Keratinocyte (primary cell): ENCODE results near the gene BOLA1. TPM values are rescaled to one million over a fixed set of nuclear protein-coding genes. Genes with fewer than 3 reads are reported as not detected.
"Not testable (repeated sequence)": the region's sequence is repeated elsewhere in the genome, so short reads cannot be mapped to it uniquely, and the experiment has no call there.

Source experiments
- DNase-seq: peaks from one replicate; pipeline ENCODE4 v3.0.0-alpha.2; 2011; ENCODE audit warnings: low read depth, missing footprints, low spot score
- FAIRE-seq: peaks from 2 replicates; lab custom pipeline; 2011; peaks lifted over from hg19 to GRCh38; lab: Jason Lieb, UNC
- H2AFZ ChIP-seq: 2 replicates; pipeline ENCODE4 v1.6.0; 2012; ENCODE audit warnings: low read length, control low read depth, inconsistent platforms; ENCODE audit not compliant: control insufficient read depth
- H3K27ac ChIP-seq: 2 replicates; pipeline ENCODE4 v1.5.1; 2011; ENCODE audit warnings: low read length; ENCODE audit not compliant: control insufficient read depth, insufficient read depth
- H3K27me3 ChIP-seq: 3 replicates; pipeline ENCODE4 v1.6.0; 2011; ENCODE audit warnings: low read length; ENCODE audit not compliant: control insufficient read depth, insufficient read depth; ENCODE audit errors: extremely low read depth
- H3K36me3 ChIP-seq, 2 experiments: 2 replicates in 1 of 2; 3 replicates in 1 of 2; pipeline ENCODE4 v1.5.1; 2011; ENCODE audit warnings: low read length in 2 of 2, mild to moderate bottlenecking in 1 of 2; ENCODE audit not compliant: control insufficient read depth in 2 of 2, insufficient read depth in 2 of 2; ENCODE audit errors: extremely low read depth in 1 of 2
- H3K4me1 ChIP-seq: 3 replicates; pipeline ENCODE4 v1.5.1; 2011; ENCODE audit warnings: low read length; ENCODE audit not compliant: control insufficient read depth, insufficient read depth; ENCODE audit errors: extremely low read depth
- H3K4me2 ChIP-seq: 3 replicates; pipeline ENCODE4 v1.6.0; 2011; ENCODE audit warnings: low read depth, low read length; ENCODE audit not compliant: control insufficient read depth, insufficient read depth; ENCODE audit errors: extremely low read depth
- H3K4me3 ChIP-seq, 3 experiments: fragments of 200-600 bp in 1 of 3; sonication (generic) in 1 of 3; 2 replicates in 2 of 3; 3 replicates in 1 of 3; pipeline ENCODE4 v1.5.1; 2011 to 2016; ENCODE audit warnings: low read length in 3 of 3, mild to moderate bottlenecking in 3 of 3, control low read depth in 2 of 3, inconsistent platforms in 1 of 3, low read depth in 1 of 3, mixed read lengths in 1 of 3, mixed run types in 1 of 3, moderate library complexity in 1 of 3; ENCODE audit not compliant: control insufficient read depth in 2 of 3, insufficient read depth in 2 of 3; ENCODE audit errors: extremely low read depth in 1 of 3
- H3K79me2 ChIP-seq: 2 replicates; pipeline ENCODE4 v1.6.0; 2012; ENCODE audit warnings: low read length; ENCODE audit not compliant: control insufficient read depth, insufficient read depth
- H3K9ac ChIP-seq: 3 replicates; pipeline ENCODE4 v1.6.0; 2011; ENCODE audit warnings: low read length; ENCODE audit not compliant: control insufficient read depth, insufficient read depth; ENCODE audit errors: extremely low read depth
- H3K9me1 ChIP-seq: 3 replicates; pipeline ENCODE4 v1.6.0; 2011; ENCODE audit warnings: low read length; ENCODE audit not compliant: control insufficient read depth, insufficient read depth; ENCODE audit errors: extremely low read depth
- H3K9me3 ChIP-seq: 2 replicates; pipeline ENCODE4 v1.5.1; 2012; ENCODE audit warnings: low read depth, low read length; ENCODE audit not compliant: control insufficient read depth
- H4K20me1 ChIP-seq: 3 replicates; pipeline ENCODE4 v1.6.0; 2011; ENCODE audit warnings: low read length; ENCODE audit not compliant: control insufficient read depth, insufficient read depth; ENCODE audit errors: extremely low read depth
- CTCF ChIP-seq, 3 experiments: IDR thresholded peaks in 1 of 3; conservative IDR thresholded peaks in 1 of 3; optimal IDR thresholded peaks in 1 of 3; 2 replicates in 2 of 3; 3 replicates in 1 of 3; pipeline versions ENCODE3 to v1.5.1; 2011; ENCODE audit warnings: low read length in 3 of 3, mild to moderate bottlenecking in 3 of 3, moderate library complexity in 2 of 3, control low read depth in 1 of 3, inconsistent platforms in 1 of 3; ENCODE audit not compliant: insufficient read depth in 2 of 3; ENCODE audit errors: extremely low read depth in 1 of 3
- EZH2 ChIP-seq: IDR thresholded peaks from one replicate; pipeline ENCODE4 v1.6.1; 2012; ENCODE audit warnings: inconsistent platforms, mild to moderate bottlenecking, low read length, moderate library complexity
- dilution Hi-C: fragments of 300-500 bp; cut with MboI; formaldehyde crosslinking; loops from one replicate; pipeline ENCODE4 v1.7.0; 2020; ENCODE audit warnings: low sequenced_read_pairs; ENCODE audit not compliant: extremely low pct_ligation_motif_present
- polyA minus RNA-seq, 3 experiments: library from RNA; depleted of rRNA, polyadenylated mRNA; stranded (reverse); fragments of >200 nt; gene quantifications; 1 replicate in 1 of 3; 2 replicates in 1 of 3; 3 replicates in 1 of 3; pipeline ENCODE4 v1.2.3, GENCODE V29; 2011
- polyA plus RNA-seq, 5 experiments: library from polyadenylated mRNA; depleted of rRNA in 3 of 5; stranded (reverse) in 3 of 5; stranded (forward) in 1 of 5; unstranded in 1 of 5; fragments of >200 nt; gene quantifications; 1 replicate in 1 of 5; 2 replicates in 3 of 5; 3 replicates in 1 of 5; pipeline versions ENCODE4 v1.2.1 to v1.2.3, GENCODE V29; 2011 to 2012; ENCODE audit warnings: missing spikeins in 2 of 5, low read depth in 1 of 5, low replicate concordance in 1 of 5

The BOLA1 gene
- polyA plus RNA-seq (9.5 to 15.4 TPM (median 13.8 TPM) in 3 replicates), polyA minus RNA-seq (1.9 to 2.2 TPM in 2 of 3 replicates, not detected in the other)
- 8.4 TPM for polyA plus RNA-seq (2011; ENCODE audit: low read depth)
- polyA plus RNA-seq (2011; cell fraction: cytosol; rRNA removed) = 8.7 and 15.9 TPM in 2 replicates
- 10.7 and 13.0 TPM in 2 replicates for polyA plus RNA-seq (2011; cell fraction: nucleus; rRNA removed)
- 9.5 and 17.6 TPM in 2 replicates for polyA plus RNA-seq (2012; ENCODE audit: low replicate concordance)
- 5.0 TPM for polyA minus RNA-seq (2011; cell fraction: cytosol; rRNA and poly(A)+ RNA removed)
- 2.6 and 3.3 TPM in 2 replicates for polyA minus RNA-seq (2011; cell fraction: nucleus; rRNA and poly(A)+ RNA removed)

DNA sequence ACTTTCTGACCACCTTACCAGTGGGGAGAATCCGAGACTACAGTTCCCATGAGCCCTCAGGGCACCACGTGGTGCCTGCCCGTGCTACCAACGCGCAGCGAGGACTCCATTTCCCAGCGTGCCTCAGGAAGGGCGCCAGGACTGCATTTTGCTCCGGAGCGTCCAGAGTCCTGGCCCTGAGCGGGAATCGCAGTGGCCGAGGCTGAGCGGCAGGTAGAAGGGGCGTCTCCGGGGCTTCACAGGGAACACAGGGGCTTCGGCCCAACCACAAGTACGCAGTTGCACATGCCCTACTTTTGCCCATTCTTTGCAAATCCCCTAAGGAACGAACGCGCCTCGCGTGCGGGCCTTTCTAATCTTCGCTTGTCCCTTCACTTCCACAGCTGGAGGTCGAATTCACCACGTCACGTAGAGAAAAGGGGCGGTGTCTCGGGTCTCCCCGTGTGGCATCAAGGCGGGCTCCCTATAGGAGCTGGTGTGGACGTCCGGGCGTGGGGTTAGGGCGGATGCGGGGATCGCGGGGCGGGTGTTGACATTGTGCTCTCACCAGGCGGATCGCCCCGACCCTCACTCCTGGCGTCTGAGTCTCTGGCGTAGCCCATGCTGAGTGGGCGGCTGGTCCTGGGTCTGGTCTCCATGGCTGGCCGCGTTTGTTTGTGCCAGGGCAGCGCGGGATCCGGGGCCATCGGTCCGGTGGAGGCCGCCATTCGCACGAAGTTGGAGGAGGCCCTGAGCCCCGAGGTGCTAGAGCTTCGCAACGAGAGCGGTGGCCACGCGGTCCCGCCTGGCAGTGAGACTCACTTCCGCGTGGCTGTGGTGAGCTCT, at the start of gene BOLA1:
BOLA1 (plus strand) TSS at position 109 of the 825 bp plus-strand sequence; CDS start at position 601, 492 bp downstream.
- Histone ChIP-seq H3K27ac (peak within 1 kb of the TSS; percentile 50), H3K9ac (peak within 1 kb of the TSS; percentile 63), H4K20me1 (no peaks in the 10 kb centered on the region), H3K79me2 (no peaks in the 10 kb centered on the region), H2AFZ (peak within 1 kb of the TSS; percentile 67), H3K36me3 (no peaks in the 10 kb centered on the region), H3K4me3 (peak within 1 kb of the TSS; percentile 42 to 61 (median 50)), H3K9me1 (no peaks in the 10 kb centered on the region), H3K27me3 (no peaks in the 10 kb centered on the region), H3K4me1 (peaks cover 9% of the 10 kb centered on the region), H3K9me3 (no peaks in the 10 kb centered on the region), H3K4me2 (peak within 1 kb of the TSS; percentile 70)
- DNase-seq (no peak), FAIRE-seq (peak; percentile 73)
- TF ChIP-seq EZH2 = no peak
- no peak for TF ChIP-seq CTCF (optimal IDR thresholded peaks at IDR 0.05 in 1 of 3, IDR thresholded peaks at IDR 0.05 in 1 of 3, conservative IDR thresholded peaks at IDR 0.05 in 1 of 3; ENCODE audit: extremely low read depth in 1 of 3, insufficient read depth in 2 of 3, low read length in 3 of 3)
- dilution Hi-C loops = no loop called here

DNA sequence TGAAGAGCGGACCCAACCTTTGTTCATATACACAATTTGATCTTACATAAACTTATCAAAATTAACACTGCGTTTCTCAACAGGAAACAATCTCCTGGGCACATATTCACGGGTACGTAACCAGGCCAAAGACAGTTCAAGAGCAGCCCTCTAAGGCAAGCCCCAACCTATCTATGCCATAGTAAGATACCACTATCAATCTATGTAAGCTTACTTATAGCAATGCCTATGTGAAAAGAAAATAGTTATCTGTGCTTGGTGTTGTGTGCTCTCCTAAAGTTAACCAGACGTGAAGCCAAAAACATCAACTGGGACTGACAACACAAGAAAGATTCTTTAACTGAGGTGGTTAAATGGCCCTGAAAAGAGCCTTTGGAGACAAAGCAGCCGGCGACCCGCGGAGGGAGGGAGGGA, 49.4 kb upstream of the BOLA1 start:
- H3K4me3 ChIP-seq = peak overlapping the region; percentile 45 to 61 (median 53)
- peak overlapping the region; percentile 73 for H3K9ac ChIP-seq
- no peaks in the 10 kb centered on the region for H3K9me3 ChIP-seq
- FAIRE-seq (no peak), DNase-seq (no peak)
- H3K27me3 ChIP-seq = no peaks in the 10 kb centered on the region
- peak overlapping the region; percentile 73 for H3K27ac ChIP-seq
- H4K20me1 ChIP-seq = peaks cover 4% of the 10 kb centered on the region
- peaks cover 41% of the 10 kb centered on the region for H3K79me2 ChIP-seq
- no peak overlapping the region for H2AFZ ChIP-seq
- peaks cover 31% of the 10 kb centered on the region for H3K4me1 ChIP-seq
- H3K36me3 ChIP-seq = peaks cover 0 to 1% of the 10 kb centered on the region in 2 experiments
- peak overlapping the region; percentile 92 for H3K4me2 ChIP-seq
- dilution Hi-C loops = no loop called here
- no peak for TF ChIP-seq EZH2
- TF ChIP-seq CTCF (optimal IDR thresholded peaks at IDR 0.05 in 1 of 3, IDR thresholded peaks at IDR 0.05 in 1 of 3, conservative IDR thresholded peaks at IDR 0.05 in 1 of 3; ENCODE audit: extremely low read depth in 1 of 3, insufficient read depth in 2 of 3, low read length in 3 of 3) = no peak
- H3K9me1 ChIP-seq = peaks cover 2% of the 10 kb centered on the region

DNA sequence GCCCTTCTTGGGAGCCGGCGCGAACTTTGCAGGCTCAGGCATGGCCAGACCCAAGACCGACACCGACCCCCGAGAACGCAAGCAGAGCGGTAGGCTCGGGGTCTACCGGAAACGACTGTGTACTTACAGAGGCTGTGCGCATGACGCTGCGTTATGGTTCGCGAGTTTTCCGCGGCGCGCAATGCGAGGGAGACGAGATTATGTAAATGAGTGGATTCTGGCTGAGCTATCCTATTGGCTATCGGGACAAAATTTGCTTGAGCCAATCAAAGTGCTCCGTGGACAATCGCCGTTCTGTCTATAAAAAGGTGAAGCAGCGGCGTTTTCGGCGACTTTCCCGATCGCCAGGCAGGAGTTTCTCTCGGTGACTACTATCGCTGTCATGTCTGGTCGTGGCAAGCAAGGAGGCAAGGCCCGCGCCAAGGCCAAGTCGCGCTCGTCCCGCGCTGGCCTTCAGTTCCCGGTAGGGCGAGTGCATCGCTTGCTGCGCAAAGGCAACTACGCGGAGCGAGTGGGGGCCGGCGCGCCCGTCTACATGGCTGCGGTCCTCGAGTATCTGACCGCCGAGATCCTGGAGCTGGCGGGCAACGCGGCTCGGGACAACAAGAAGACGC, 48.5 kb upstream of the BOLA1 start:
- H3K4me2 ChIP-seq, DNase-seq: not testable (repeated sequence)

More for the DNA sequence above, 48.5 kb upstream of the BOLA1 start:
- H3K9ac ChIP-seq, H3K9me1 ChIP-seq, dilution Hi-C loops, H3K36me3 ChIP-seq, H3K9me3 ChIP-seq, H3K27me3 ChIP-seq, H2AFZ ChIP-seq, H3K27ac ChIP-seq, H3K4me3 ChIP-seq, H4K20me1 ChIP-seq: not testable (repeated sequence)
- peaks cover 35% of the 10 kb centered on the region for H3K79me2 ChIP-seq
- peak; percentile 66 for FAIRE-seq
- H3K4me1 ChIP-seq = peaks cover 26% of the 10 kb centered on the region
